Ishikawa (cell line): ENCODE data around the gene GABRB3.

Experiments
- CEBPB ChIP-seq: IDR thresholded peaks from 2 replicates; pipeline ENCODE4 v1.6.1; 2012
- CREB1 ChIP-seq: IDR thresholded peaks from 2 replicates; pipeline ENCODE4 v1.6.1; 2012; ENCODE audit warnings: low read depth
- EGR1 ChIP-seq: IDR thresholded peaks from 2 replicates; pipeline ENCODE4 v1.6.1; 2012
- EP300 ChIP-seq: IDR thresholded peaks from 2 replicates; pipeline ENCODE4 v1.6.1; 2012; ENCODE audit warnings: borderline replicate concordance
- FOXM1 ChIP-seq: IDR thresholded peaks from 2 replicates; pipeline ENCODE4 v1.6.1; 2012; ENCODE audit warnings: low read depth, borderline replicate concordance
- MAX ChIP-seq: IDR thresholded peaks from 2 replicates; pipeline ENCODE4 v1.6.1; 2012
- NFIC ChIP-seq: IDR thresholded peaks from 2 replicates; pipeline ENCODE4 v1.6.1; 2012
- RAD21 ChIP-seq: IDR thresholded peaks from 2 replicates; pipeline ENCODE4 v1.6.1; 2012; ENCODE audit warnings: low read depth
- REST ChIP-seq: IDR thresholded peaks from 2 replicates; pipeline ENCODE4 v1.6.1; 2012; ENCODE audit warnings: low read depth, mild to moderate bottlenecking
- TAF1 ChIP-seq: IDR thresholded peaks from 2 replicates; pipeline ENCODE4 v1.6.1; 2012; ENCODE audit warnings: low read depth, mild to moderate bottlenecking
- TCF12 ChIP-seq: IDR thresholded peaks from 2 replicates; pipeline ENCODE4 v1.6.1; 2012; ENCODE audit warnings: low read depth
- TEAD4 ChIP-seq: IDR thresholded peaks from 2 replicates; pipeline ENCODE4 v1.6.1; 2012
- USF1 ChIP-seq: IDR thresholded peaks from 2 replicates; pipeline ENCODE4 v1.6.1; 2012
- YY1 ChIP-seq: IDR thresholded peaks from 2 replicates; pipeline ENCODE4 v1.6.1; 2012; ENCODE audit warnings: low read depth
- ZBTB7A ChIP-seq: IDR thresholded peaks from 2 replicates; pipeline ENCODE4 v1.6.1; 2012; ENCODE audit warnings: low read depth

GABRB3 gene

GRCh38 chr15:26772154-26773066, at the start of gene GABRB3:
Gene GABRB3, minus strand, starts transcription at chr15:26773066.
- TF ChIP-seq REST = no peak
- no peak for TF ChIP-seq FOXM1
- TF ChIP-seq CREB1 = no peak
- TF ChIP-seq TEAD4 = no peak
- no peak for TF ChIP-seq NFIC
- TF ChIP-seq EGR1 = no peak
- no peak for TF ChIP-seq RAD21
- TF ChIP-seq USF1 = no peak
- no peak for TF ChIP-seq TAF1
- TF ChIP-seq CEBPB = no peak
- no peak for TF ChIP-seq TCF12
- no peak for TF ChIP-seq EP300
- TF ChIP-seq MAX = no peak
- no peak for TF ChIP-seq ZBTB7A
- TF ChIP-seq YY1 = no peak

- TF ChIP-seq TCF12 = no peak
- no peak for TF ChIP-seq TEAD4
- no peak for TF ChIP-seq RAD21
- TF ChIP-seq ZBTB7A = no peak
- TF ChIP-seq REST = no peak
- TF ChIP-seq TAF1 = no peak
- no peak for TF ChIP-seq CEBPB
- no peak for TF ChIP-seq EP300
- no peak for TF ChIP-seq YY1
- TF ChIP-seq CREB1 = no peak
These were observed 34.9 kb upstream of the GABRB3 start for GRCh38 chr15:26807517-26808427.

- no peak for TF ChIP-seq EGR1
- no peak for TF ChIP-seq TCF12
- no peak for TF ChIP-seq EP300
- TF ChIP-seq TEAD4 = no peak
- no peak for TF ChIP-seq ZBTB7A
- no peak for TF ChIP-seq FOXM1
- no peak for TF ChIP-seq MAX
These were observed 33.7 kb upstream of the GABRB3 start for GRCh38 chr15:26806574-26806973.

GRCh38 chr15:26806151-26806550, 33.3 kb upstream of the GABRB3 start:
- no peak for TF ChIP-seq TEAD4
- TF ChIP-seq USF1 = no peak
- TF ChIP-seq RAD21 = no peak

- TF ChIP-seq FOXM1 (no peak), EP300 (no peak), REST (no peak), MAX (no peak), ZBTB7A (no peak), YY1 (no peak), USF1 (no peak), TEAD4 (no peak), TCF12 (no peak), NFIC (no peak), TAF1 (no peak), CEBPB (no peak), RAD21 (no peak), EGR1 (no peak)
These were observed 32.6 kb upstream of the GABRB3 start for GRCh38 chr15:26805470-26805869.
